ENCODE data around the gene PITX3. TPM values are rescaled to one million over a fixed set of nuclear protein-coding genes. Genes with fewer than 3 reads are reported as not detected.

PITX3 gene
- total RNA-seq, 1 donor from 2014 or later: not detected

GRCh38 chr10:102242118-102242485, 790 bp upstream of the PITX3 start:
- H3K4me3 Mint-ChIP-seq (ENCODE audit: low read depth): peak overlapping the region; percentile 65
- H3K36me3 Mint-ChIP-seq (ENCODE audit: insufficient read depth): no peaks in the 10 kb centered on the region
- no peak overlapping the region for H3K27ac Mint-ChIP-seq
- peaks cover 25% of the 10 kb centered on the region for H3K4me1 Mint-ChIP-seq (ENCODE audit: low read depth)
- DNase-seq (ENCODE audit: low spot score, unreplicated experiment): no peak
- H3K9me3 Mint-ChIP-seq (ENCODE audit: low read depth): no peaks in the 10 kb centered on the region
- TF ChIP-seq CTCF (IDR thresholded peaks at IDR 0.05; ENCODE audit: unreplicated experiment): no peak
- peaks cover 63% of the 10 kb centered on the region for H3K27me3 Mint-ChIP-seq

- DNase-seq (ENCODE audit: low spot score, unreplicated experiment): no peak
- peaks cover 14% of the 10 kb centered on the region for H3K4me1 Mint-ChIP-seq (ENCODE audit: low read depth)
- H3K36me3 Mint-ChIP-seq (ENCODE audit: insufficient read depth): no peaks in the 10 kb centered on the region
- no peaks in the 10 kb centered on the region for H3K9me3 Mint-ChIP-seq (ENCODE audit: low read depth)
- peak overlapping the region; percentile 60 for H3K4me3 Mint-ChIP-seq (ENCODE audit: low read depth)
- TF ChIP-seq CTCF (IDR thresholded peaks at IDR 0.05; ENCODE audit: unreplicated experiment): no peak
- no peak overlapping the region for H3K27ac Mint-ChIP-seq
- peaks cover 74% of the 10 kb centered on the region for H3K27me3 Mint-ChIP-seq
These were observed 274 bp downstream of the PITX3 start for GRCh38 chr10:102241032-102241443.

GRCh38 chr10:102240467-102241031, 763 bp downstream of the PITX3 start:
- Mint-ChIP-seq H3K4me3 (ENCODE audit: low read depth) (peak overlapping the region; percentile 53), H3K27ac (no peak overlapping the region), H3K4me1 (ENCODE audit: low read depth) (peaks cover 12% of the 10 kb centered on the region), H3K36me3 (ENCODE audit: insufficient read depth) (no peaks in the 10 kb centered on the region), H3K27me3 (peaks cover 78% of the 10 kb centered on the region), H3K9me3 (ENCODE audit: low read depth) (no peaks in the 10 kb centered on the region)
- DNase-seq (ENCODE audit: low spot score, unreplicated experiment): no peak
- TF ChIP-seq CTCF (IDR thresholded peaks at IDR 0.05; ENCODE audit: unreplicated experiment): no peak

GRCh38 chr10:102237711-102238252, 3.5 kb downstream of the PITX3 start:
- Mint-ChIP-seq H3K27me3 (peaks cover 94% of the 10 kb centered on the region), H3K27ac (no peak overlapping the region), H3K4me3 (ENCODE audit: low read depth) (no peak overlapping the region), H3K9me3 (ENCODE audit: low read depth) (no peaks in the 10 kb centered on the region), H3K4me1 (ENCODE audit: low read depth) (peaks cover 8% of the 10 kb centered on the region), H3K36me3 (ENCODE audit: insufficient read depth) (no peaks in the 10 kb centered on the region)
- DNase-seq (ENCODE audit: low spot score, unreplicated experiment): no peak
- no peak for TF ChIP-seq CTCF (IDR thresholded peaks at IDR 0.05; ENCODE audit: unreplicated experiment)

- DNase-seq (ENCODE audit: low spot score, unreplicated experiment): no peak
These were observed 5.3 kb downstream of the PITX3 start for GRCh38 chr10:102236006-102236405.

More at GRCh38 chr10:102236006-102236405, 5.3 kb downstream of the PITX3 start:
- no peak for TF ChIP-seq CTCF (IDR thresholded peaks at IDR 0.05; ENCODE audit: unreplicated experiment)
- Mint-ChIP-seq H3K9me3 (ENCODE audit: low read depth) (no peaks in the 10 kb centered on the region), H3K4me3 (ENCODE audit: low read depth) (no peak overlapping the region), H3K4me1 (ENCODE audit: low read depth) (peaks cover 4% of the 10 kb centered on the region), H3K36me3 (ENCODE audit: insufficient read depth) (no peaks in the 10 kb centered on the region), H3K27me3 (peaks cover 88% of the 10 kb centered on the region), H3K27ac (no peak overlapping the region)
